Measurements from ENCODE around the gene SMAD6.
"Not testable (repeated sequence)": the region's sequence is repeated elsewhere in the genome, so short reads cannot be mapped to it uniquely, and the experiment has no call there.

SMAD6 gene

DNA sequence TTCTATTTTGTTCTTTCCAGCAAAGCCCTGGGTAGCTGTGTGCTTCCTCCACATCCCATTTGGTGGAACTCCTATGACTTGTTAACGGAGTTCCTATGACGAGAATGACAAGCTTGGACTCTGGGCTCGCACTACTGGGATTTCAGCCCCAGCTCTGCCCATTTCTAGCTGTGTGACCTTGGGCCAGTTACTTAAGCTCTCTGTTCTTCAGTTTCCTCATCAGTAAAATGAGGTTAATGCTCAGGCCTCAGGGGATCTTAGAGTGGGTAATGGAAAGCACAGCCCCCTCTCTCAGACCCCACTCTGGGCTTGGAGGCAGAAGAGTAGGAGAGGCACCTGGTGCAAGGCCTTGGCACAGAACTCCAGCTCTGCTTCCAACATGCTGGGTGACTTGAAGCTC lies 123.1 kb downstream of the SMAD6 start:
- no peak for DNase-seq (ENCODE audit: low read depth)

DNA sequence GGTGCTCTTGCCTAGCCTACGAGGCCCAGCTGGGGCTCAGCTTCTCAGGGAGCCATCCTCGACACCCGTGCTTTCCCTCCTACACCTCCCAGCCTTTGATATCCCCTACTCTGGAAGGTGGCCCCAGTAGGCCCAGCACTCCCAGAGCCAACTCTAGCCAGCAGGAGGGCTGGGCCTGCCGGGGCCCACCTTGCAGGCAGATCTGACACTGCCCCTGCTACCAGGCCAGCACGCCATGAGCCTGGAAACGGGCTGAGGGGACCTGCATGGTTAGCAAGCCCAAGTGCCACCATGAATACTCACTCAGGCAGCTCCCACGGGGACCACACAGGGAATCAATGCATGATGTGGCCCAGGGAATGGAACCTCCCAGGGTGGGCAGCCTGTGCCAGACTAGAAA lies 123.7 kb downstream of the SMAD6 start:
- DNase-seq (ENCODE audit: low read depth), result no peak

DNA sequence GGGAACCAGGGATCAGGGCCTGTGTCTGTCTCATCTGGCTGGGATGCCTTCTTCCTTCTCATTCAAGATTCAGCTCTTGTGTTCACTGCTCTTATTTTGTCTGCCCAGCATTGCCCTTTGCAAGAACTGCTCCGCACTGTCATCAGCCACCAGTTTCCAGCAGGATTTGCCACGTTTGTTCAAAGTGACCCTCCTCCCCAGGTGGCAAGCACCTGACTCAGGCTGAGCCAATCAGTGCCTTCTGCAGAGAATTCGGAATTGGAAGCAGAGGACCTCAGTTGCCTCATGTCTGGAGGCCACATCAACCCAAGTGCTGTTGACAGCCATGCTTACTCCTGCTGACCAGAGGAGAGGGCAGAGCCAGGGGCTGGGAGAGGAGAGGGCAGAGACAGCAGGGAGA lies 124.5 kb downstream of the SMAD6 start:
- no peak for DNase-seq (ENCODE audit: low read depth)

DNA sequence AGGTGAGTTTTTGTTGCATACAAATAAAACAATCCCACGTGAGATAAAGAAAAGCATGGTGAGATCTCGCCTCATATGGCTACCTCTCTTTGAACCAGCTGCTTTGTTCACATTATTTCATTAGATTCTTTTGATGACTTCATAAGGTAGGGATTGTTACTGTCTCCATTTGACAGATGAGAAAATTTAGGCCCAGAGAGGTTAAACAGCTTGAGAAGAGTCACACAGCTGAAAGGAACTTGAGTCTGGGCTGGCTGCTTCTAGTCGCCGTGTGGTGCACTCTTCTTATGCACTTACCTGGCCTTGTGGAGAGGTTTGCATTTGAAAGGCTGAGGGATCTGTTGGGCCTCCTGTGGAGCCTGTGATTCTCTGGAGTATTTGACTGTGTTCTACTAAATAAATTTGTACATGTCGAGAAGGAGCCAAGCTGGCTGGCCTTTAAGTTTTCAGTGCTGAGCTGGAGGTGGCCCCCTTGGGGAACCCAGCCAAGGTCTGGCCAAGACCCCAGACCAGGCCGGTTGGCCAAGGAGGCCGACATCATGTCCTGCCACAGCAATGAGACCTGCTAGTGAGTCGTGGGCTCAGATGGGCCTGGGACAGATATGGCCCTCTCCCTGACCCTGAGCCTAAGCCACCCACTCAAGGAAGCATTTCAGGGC lies 125.1 kb downstream of the SMAD6 start:
- no peak for DNase-seq (ENCODE audit: low read depth)

DNA sequence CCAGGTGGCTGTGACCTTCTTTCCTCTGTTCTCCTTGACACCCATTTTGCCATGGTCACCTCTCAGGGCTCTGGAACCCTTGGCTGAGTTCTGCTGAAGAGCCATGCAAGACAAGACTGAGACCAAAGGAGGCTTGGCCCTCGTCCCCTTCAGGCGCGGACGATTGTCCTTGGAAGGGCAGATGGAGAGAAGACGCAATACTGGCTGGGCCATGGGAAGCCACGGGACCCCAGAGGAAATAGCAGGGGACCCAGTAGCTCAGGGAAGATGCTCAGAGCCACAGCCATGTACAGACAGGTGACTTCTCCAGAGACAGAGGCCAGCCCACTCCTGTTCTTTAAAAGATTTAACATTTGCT lies 125.6 kb downstream of the SMAD6 start:
- no peak for DNase-seq (ENCODE audit: low read depth)

DNA sequence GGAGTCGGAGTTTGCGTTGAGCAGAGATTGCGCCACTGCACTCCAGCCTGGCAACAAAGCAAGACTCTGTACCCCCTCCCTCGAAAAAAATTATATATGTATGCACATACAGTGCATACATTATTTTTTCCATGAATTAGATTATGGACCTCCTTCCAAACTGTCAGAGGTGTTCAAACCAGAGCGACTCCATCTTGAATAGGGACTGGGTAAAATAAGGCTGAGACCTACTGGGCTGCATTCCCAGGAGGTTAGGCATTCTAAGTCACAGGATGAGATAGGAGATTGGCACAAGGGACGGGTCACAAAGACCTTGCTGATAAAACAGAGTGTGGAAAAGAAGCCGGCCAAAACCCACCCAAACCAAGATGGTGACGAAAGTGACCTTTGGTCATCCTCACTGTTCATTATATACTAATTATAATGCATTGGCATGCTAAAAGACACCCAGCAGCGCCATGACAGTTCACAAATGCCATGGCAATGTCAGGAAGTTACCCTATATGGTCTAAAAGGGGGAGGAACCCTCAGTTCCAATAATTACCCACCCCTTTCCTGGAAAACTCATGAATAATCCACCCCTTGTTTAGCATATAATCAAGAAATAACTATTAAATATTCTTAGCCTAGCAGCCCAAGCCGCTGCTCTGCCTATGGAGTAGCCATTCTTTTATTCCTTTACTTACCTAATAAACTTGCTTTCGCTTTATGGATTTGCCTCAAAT lies 126.9 kb downstream of the SMAD6 start:
- DNase-seq (ENCODE audit: low read depth), result not testable (repeated sequence)

DNA sequence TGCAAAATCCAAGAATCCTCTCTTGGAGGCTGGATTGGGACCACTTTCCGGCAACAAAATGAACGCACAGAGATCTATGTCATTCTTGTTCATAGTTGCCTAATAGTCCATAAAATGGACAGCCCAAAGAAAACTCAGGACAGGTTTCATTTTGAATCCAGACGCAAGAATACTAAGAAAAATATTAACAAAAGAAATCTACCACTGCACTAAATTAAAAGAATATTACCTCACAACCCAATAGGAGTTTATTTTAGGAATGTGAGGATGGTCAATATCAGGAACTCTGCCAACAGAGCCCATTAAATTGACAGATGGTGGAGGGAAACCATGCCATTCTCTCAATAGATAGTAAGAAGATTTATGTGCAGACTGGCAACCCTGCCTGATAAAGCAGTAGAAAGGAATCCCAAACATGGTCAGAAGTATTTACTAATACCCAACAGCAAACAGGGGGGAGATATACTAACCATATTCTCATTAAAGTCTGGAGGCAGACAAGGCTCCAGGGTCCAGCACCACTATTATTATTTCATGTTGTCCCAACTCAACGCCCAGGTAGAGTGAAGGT lies 127.6 kb downstream of the SMAD6 start:
- no peak for DNase-seq (ENCODE audit: low read depth)

DNA sequence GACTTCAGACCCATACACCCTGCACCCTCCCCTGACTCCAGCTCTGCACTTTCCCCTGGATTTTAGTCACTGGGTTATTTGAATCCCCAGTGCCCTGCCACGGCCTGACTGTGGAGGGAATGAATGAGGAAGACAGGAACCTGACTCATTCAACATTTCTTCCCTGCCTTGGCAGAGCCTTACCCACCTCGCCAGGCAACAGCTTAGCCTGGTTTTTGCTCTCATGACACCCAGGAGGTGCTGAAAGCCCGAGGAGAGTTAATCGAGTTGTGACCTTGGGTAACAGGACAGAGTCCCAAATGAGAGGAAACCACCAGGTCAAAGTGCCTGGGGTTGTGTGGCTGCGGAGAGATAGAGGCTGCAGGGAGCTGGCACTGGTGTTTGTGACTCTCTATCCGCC lies 128.3 kb downstream of the SMAD6 start:
- no peak for DNase-seq (ENCODE audit: low read depth)

DNA sequence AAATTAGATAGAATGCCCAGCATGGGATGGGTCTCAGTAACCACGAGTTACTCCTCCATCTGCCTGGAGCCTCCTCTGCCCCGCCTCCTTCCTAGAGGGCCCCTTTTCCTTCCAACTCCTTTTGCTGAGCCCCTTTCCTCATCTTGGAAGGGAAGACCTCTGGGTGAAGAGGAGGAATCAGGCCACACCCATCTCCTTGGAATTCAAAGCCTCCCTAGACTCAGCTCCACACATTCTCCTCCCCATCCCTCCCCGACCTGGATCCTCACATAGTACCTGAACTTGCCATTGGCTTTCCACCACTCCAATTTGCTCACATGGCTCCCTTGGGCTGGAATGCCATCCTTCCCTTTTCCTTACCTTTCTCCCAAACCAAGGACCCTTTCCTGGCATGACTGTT lies 128.8 kb downstream of the SMAD6 start:
- DNase-seq (ENCODE audit: low read depth), result no peak

DNA sequence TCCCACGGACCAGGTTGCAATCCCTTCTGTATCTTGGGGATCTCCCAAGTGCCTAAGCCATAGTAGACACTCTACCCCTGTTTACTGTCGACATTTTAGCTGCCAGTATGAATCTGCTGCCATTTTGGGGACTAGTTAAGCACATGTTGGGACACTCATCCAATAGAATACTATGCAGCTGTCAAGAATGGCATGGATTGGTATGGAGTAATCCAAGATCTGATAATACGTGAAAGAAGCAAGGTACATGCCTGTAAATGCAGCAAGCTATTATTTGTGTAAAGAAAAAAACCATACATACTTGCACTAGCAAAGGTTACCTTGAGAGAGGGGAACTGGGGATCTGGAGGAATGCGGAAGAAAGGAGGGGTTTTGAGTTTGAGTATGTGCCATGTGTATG lies 129.3 kb downstream of the SMAD6 start:
- no peak for DNase-seq (ENCODE audit: low read depth)

DNA sequence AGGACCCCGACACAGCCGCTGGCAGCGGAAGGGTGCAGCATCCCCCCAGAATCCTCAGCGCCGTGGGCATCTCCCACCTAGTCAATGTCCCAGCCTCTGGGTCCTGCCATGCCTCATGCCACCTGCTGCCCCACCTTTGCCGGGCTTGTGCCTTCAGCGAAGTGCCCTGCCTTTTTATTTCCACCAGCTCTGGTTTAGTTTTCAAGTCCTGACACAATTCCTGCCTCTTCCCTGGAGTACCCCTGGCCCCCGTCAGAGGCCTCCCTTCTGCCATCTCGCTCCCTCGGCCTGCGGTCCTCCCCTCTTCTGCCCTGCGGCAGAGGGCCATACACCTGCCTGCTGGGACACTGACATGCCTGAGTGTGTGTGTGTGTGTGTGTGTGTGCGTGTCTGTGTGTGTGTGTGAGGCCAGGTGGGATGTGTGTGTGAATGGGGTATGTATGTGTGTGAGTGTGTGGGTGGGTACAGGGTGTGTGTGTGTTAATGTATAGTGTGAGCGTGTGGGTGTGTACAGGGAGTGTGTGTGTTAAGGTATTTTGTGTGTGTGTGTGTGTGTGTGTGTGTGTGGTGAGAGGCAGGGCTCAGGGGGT lies 129.9 kb downstream of the SMAD6 start:
- no peak for DNase-seq (ENCODE audit: low read depth)
